Activated gamma-delta T cell treated with Interleukin-2 at 50 U/mL for 16 hours (primary cell): Measurements from ENCODE around the gene ZNF227.
A peak's percentile ranks its signal among the peaks of the same experiment; 100 is the strongest.
"Not testable (repeated sequence)": the region's sequence is repeated elsewhere in the genome, so short reads cannot be mapped to it uniquely, and the experiment has no call there.

Source experiments
- DNase-seq: peaks from one replicate; pipeline ENCODE4 v3.0.0-alpha.2; 2020

The ZNF227 gene

DNA sequence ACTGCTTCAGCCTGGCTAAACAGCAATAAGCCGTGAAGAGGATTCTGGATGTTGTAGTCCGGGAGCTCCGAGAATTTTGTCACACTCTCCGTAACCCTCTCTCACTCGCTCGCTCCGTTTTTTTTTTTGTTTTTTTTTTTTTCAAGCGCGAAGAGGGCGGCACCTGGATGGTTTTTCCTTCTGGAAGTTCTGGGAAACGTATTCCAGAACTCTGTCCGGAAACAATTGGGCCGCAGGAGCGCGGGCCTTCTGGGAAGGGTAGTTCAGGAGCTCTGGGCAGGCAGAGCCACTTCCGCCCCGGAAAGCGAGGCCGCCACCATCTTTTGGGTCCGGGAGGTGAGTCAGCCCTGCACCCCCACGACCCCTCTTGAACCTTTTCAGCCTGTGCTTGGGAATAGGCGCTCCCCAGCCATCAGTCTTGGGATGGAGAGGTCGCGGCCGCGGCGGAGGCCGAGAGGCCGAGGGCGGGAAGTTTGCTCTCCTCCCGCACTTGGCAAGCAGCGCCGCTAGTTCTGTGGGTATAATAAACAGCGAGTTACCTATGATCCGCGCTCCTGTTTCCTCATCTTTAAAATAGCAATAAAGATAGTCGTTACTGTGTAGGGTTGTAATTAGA lies at the start of gene ZNF227:
Gene ZNF227 (plus strand): TSS at position 283 of the 616 bp plus-strand sequence. CDS start 5,261 bp downstream, outside the sequence.
- peak; percentile 75 for DNase-seq

DNA sequence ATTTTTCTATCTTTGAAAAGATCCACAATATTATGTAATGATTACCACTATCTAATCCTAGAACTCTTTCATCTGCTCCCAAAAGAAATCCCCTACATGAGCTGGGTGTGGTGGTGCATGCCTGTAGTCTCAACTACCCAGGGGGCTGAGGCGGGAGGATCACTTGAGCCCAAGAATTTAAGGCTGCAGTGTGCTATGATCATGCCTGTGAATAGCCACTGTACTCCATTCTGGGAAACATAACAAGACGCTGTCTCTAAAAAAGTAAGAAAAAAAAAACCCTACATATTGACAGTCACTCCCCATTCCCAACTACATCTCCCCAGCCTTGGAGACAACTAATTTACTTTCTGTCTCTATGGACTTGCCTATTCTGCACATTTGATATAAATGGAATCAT lies 48.5 kb upstream of the ZNF227 start:
- DNase-seq = no peak

DNA sequence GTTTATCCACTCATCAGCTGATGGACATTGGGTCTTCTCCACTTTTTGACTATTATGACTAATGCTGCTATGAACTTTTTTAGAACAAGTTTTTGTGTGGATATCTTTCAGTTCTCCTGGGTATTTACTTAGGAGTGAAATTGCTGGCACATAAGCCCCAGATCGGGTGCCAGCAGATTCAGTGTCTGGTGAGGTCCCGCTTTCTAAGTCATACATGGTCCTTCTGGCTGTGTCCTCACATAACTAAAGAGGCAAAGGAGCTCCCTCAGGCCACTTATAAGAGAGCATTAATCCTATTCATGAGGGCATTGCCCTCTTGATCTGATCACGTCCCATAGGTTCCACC lies 48.0 kb upstream of the ZNF227 start:
- no peak for DNase-seq

DNA sequence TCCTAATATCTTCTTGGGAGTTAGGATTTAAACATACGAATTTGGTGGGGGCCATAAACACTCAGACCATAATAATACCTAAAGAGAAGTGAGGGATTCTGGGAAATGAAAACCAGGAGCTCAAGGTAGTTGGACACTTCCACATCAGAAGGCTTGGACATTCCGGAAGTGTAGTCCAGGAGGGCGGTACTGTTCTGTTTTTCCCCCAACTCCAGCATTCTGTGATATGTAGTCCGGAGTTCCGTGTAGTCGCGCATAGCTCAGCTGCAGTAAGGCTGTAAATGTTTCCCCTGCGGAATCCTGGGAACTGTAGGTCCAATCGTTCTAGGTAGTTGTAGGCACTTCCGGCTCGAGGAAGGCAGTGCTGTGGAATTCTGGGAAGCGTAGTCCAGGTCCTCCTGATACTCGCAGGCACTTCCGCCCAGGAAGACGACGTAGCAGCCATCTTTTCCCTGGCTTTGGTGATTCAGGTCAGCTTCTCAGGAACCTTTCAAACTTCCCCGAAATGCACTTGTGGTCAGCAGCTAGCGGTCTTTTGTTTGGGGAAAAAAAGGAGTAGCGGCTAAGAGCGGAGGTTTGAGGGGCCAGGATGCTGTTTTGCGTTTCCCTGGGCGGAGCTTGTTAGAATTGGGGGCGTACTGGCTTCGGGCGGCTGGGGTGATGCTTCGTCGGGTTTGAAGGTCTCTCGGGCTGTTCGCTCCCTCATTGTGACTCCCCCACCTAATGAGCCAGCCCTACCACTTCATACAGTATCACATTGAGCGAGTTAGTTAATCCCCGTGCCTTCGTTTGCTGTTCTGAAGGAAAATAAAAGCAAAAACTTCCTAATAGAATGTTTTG lies 47.4 kb upstream of the ZNF227 start, which contains the start of gene ZNF226:
Gene ZNF226 (plus strand): TSS at position 428 of the 840 bp plus-strand sequence. CDS start 4,981 bp downstream, outside the sequence.
- peak; percentile 75 for DNase-seq

DNA sequence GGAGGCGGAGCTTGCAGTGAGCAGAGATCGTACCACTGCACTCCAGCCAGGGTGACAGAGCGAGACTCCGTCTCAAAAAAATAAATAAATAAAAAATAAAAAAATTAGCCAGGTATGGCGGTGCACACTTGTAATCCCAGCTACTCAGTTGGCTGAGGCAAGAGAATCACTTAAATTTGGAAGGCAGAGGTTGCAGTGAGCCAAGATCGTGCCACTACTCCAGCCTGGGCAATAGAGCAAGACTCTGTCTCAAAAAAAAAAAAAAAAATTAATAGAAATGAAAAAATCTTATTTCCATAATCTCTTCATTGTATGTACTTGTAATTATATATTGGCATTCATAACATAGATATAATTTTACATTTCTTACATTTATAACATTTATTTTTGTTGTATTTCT lies 41.7 kb upstream of the ZNF227 start:
- DNase-seq = not testable (repeated sequence)

DNA sequence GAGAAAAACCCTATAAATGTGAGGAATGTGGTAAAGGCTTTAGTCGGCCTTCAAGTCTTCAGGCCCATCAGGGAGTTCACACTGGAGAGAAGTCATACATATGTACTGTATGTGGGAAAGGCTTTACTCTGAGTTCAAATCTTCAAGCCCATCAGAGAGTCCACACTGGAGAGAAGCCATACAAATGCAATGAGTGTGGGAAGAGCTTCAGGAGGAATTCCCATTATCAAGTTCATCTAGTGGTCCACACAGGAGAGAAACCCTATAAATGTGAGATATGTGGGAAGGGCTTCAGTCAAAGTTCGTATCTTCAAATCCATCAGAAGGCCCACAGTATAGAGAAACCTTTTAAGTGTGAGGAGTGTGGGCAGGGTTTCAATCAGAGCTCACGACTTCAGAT lies 35.7 kb upstream of the ZNF227 start:
- no peak for DNase-seq

DNA sequence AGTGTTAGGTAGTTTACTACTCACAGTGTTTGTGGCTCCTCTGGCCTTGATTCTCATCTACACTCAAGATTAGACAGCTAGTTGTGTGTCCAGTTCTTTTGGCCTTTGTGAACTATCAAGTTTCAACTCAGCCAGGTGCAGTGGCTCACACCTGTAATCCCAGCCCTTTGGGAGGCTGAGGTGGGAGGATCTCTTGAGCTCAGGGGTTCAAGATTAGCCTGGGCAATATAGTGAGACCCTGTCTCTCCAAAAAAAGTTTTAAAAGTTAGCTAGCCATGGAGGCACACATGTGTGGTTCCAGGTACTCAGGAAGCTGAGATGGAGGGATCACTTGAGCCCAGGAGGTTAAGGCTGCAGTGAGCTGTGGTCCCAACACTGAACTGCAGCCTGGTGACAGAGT lies 31.4 kb upstream of the ZNF227 start:
- no peak for DNase-seq

DNA sequence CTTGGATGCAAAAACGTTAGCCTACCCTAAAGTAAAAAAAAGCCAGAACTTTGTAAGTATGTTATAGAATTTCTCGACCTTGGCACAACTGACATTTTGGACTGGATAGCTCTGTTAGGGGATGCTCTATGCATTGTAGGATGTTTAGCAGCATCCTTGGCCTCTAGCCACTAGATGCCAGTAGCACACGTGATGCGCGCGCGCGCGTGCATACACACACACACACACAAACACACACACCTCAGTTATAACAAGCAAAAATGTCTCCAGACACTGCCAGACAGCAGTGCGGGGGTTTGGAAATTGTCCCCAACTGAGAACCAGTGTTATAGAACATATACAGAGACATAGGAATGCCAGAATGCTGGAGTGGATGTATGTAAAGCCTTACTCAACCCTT lies 30.2 kb upstream of the ZNF227 start:
- DNase-seq = no peak

DNA sequence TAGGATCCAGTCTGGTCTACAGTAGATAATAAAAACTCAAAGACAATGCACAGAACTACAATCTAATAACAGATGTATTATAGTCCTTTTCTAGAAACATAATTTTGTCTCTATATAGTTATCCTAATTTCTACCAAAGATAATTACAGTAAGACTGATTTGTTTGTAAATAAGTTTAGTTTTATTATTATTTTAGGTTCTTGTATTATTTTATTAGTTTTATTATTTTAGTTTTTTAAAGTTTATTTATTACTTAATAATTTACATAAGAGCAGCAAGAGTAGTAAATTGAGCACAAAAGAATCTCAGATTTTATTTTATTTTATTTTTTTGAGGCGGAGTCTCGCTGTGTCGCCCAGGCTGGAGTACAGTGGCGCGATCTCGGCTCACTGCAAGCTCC lies 22.3 kb upstream of the ZNF227 start:
- no peak for DNase-seq

DNA sequence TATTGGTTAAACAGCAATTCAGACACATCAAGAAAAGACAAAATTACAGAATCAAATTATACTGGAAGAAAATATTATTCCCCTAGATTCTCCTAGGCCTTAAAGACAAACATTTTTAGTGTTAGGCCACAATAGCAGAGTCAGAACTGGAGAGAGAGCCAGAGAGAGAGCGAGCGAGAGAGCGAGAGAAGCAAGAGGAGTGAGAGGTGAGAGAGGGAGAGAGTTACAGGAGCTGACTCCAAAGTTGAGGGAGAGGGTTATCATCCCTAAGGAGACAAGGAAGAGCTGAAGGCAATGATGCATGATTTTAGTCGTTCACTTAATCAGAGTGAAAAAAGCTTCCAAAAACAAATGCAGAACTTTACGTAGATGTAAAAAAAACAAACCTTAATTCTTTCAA lies 20.2 kb upstream of the ZNF227 start:
- DNase-seq = no peak

DNA sequence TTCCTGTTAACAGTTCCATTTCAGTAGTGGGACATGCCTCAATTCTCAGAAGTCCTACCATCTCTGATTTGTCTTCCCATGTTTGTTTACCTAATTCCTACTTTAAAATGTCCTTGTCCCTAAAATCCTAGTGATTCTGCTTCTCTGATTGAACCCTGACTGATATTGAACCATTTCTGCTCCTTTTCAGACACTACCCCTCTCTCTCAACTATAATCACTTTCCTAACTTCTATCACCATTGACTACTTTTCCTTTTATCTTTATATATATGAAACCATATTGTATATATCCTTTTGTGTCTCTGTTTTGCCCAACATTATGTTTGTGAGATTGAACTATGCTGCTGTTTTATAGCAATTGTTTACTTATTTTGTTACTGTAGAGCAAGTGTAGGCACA lies 15.6 kb upstream of the ZNF227 start:
- no peak for DNase-seq

DNA sequence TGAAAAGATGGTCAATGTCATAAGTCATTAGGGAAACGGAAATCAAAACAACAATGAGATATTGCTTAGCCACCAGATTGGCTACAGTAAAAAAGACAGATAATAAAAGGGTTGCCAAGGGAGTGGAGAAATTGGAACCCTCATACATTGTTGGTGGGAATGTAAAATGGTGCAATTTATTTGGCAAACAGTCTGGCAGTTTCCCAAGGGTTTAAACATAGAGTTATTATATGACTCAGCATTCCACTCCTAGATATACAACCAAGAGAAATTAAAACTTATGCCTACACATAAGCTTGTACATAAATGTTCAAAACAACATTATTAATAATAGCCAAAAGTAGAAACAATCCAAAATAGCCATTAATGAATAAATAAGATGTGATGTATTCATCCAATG lies 9.9 kb upstream of the ZNF227 start:
- DNase-seq = no peak

DNA sequence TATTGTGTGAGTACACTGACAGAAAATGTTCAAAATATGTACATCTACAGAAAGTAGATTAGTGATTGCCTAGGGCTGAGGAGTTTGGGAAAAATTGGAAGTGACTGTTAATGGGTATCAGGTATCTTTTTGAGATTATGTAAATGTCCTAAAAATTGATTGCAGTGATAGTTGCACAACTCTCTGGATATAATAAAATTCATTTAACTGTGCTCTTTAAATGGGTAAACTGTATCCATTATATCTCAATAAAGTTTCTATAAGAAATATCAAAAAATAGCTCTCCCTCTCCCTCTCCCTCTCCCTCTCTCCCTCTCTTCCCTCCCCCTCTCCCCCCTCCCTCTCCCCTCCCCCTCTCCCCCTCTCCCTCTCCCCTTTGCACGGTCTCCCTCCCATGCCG lies 9.4 kb upstream of the ZNF227 start:
- no peak for DNase-seq

DNA sequence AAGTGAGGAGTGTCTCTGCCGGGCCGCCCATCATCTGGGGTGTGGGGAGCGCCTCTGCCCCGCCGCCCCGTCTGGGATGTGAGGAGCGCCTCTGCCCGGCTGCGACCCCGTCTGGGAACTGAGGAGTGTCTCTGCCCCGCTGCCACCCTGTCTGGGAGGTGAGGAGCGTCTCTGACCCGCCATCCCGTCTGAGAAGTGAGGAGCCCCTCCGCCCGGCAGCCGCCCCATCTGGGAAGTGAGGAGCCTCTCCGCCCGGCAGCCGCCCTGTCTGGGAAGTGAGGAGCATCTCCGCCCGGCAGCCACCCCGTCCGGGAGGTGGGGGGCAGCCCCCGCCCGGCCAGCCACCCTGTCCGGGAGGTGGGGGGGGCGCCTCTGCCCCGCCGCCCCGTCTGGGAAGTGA lies 8.5 kb upstream of the ZNF227 start:
- DNase-seq = not testable (repeated sequence)

DNA sequence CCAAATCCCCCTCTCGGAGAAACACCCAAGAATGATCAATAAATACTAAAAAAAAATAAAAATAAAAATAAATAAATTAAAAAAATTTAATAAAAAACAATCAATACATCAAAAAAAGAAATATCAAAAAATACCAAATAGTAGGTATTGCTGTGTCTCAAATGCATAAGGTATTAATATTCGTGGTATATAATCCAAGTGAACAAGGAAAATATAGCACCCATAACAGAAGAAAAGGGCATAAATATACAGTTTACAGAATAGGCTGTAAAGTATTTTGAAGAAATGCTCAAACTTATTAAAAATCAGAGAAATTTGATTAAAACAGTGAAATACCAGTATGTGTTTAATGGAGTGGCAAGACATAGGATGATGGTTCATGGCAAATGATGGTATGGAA lies 7.6 kb upstream of the ZNF227 start:
- DNase-seq = no peak

DNA sequence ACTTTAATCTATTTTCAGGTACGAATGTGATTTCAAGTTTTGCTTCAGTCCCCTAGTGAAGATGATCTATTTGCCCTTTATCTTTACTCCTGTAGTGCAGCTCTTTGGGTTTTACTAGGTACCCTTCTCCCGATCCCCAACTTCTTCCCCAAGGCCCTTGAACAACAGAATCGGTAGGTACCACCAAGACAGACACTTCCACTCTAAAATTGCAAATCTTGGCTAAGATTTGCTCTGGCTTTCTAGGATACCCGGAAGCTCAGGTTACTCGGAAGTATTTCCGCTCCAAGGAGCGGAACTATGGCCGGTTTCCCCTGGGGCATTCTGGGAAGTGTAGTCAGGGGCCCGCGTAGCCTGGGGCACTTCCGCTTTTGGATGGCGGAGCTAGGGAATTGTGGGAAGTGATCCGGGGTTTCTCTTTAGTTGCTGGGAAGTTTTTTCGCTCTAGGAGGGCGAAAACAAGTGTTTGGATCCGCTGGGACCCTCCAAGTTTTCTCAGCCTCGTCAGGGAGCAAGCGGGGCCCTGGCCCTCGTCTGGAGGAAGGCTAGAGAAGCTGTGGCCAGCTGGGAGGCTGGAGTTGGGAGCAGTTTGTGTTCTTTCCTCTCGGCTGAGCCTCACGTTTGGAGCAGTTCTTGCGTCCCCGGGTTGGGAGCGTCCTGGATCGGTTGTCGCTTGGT lies 5.1 kb upstream of the ZNF227 start:
- DNase-seq = peak; percentile 75

DNA sequence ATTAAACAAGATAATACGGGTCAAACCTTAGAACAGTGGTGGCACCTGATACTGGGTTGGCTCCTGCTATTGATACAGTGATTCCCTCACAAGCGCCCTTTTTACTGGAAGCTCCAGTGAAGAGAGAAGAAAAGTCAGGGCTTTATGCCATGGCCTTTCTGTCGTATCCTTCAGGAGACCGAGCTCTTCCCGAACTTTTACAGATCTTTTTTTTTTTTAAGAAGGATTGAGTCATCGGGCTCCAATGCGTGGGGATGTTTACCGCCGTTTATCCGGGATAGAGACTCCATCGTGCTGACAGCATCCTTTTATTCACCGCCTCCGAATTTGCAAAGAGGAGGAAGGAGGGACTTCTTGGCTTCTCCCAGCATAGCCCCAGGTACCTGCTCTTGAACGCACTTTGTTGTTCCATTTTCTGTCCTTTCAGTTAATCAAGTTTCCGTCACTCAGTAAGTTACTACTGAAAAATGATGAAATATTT lies 574 bp downstream of the ZNF227 start:
- no peak for DNase-seq

DNA sequence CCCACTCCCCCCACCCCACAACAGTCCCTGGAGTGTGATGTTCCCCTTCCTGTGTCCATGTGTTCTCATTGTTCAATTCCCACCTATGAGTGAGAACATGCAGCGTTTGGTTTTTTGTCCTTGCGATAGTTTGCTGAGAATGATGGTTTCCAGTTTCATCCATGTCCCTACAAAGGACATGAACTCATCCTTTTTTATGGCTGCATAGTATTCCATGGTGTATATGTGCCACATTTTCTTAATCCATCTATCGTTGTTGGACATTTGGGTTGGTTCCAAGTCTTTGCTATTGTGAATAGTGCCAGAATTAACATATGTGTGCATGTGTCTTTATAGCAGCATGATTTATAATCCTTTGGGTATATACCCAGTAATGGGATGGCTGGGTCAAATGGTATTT lies 7.6 kb downstream of the ZNF227 start:
- not testable (repeated sequence) for DNase-seq

DNA sequence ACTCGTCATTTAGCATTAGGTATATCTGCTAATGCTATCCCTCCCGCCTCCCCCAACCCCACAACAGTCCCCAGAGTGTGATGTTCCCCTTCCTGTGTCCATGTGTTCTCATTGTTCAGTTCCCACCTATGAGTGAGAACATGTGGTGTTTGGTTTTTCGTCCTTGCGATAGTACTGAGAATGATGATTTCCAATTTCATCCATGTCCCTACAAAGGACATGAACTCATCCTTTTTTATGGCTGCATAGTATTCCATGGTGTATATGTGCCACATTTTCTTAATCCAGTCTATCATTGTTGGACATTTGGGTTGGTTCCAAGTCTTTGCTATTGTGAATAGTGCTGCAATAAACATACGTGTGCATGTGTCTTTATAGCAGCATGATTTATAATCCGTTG lies 8.4 kb downstream of the ZNF227 start:
- not testable (repeated sequence) for DNase-seq

DNA sequence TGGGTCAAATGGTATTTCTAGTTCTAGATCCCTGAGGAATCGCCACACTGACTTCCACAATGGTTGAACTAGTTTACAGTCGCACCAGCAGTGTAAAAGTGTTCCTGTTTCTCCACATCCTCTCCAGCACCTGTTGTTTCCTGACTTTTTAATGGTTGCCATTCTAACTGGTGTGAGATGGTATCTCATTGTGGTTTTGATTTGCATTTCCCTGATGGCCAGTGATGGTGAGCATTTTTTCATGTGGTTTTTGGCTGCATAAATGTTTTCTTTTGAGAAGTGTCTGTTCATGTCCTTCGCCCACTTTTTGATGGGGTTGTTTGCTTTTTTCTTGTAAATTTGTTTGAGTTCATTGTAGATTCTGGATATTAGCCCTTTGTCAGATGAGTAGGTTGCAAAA lies 9.0 kb downstream of the ZNF227 start:
- DNase-seq = not testable (repeated sequence)

DNA sequence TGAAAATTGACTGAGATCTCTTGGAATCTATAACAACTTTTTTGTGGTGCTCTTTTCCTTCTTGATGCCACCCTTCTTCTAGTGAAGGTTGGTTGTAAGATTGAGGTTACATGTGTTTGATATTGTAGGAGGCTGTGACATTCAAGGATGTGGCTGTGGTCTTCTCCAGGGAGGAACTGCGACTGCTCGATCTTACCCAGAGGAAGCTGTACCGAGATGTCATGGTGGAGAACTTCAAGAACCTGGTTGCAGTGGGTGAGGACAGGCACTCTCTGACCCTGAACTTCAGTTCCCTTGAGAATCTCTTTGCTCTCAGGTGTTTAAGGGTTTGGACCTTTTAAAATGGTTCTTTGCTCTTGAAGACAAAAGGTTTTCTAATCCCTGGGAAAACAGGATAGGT lies 16.0 kb downstream of the ZNF227 start:
- DNase-seq = no peak

DNA sequence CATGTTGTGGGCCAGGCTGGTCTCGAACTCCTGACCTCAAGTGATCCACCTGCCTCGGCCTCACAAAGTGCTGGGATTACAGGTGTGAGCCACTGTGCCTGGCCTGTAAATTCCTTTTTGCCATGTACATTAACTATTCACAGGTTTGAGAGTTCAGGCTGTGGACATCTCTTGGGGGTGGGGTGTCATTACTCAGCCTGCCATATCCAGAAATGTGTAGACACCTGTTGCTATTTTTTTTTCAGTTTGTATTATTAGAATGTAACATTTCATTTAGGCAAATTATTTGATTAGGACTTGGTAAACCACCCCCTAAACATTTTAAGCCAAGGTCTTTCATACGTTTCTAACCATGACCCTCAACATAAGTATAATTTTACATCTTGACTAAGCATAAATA lies 20.5 kb downstream of the ZNF227 start:
- no peak for DNase-seq

DNA sequence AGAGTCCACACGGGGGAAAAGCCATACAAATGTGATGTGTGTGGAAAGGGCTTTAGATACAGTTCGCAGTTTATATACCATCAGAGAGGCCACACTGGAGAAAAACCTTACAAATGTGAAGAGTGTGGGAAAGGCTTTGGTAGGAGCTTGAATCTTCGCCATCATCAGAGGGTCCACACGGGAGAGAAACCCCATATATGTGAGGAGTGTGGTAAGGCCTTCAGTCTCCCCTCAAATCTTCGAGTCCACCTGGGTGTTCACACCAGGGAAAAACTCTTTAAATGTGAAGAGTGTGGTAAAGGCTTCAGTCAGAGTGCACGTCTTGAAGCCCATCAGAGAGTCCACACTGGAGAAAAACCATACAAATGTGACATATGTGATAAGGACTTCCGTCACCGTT lies 24.1 kb downstream of the ZNF227 start:
- no peak for DNase-seq

DNA sequence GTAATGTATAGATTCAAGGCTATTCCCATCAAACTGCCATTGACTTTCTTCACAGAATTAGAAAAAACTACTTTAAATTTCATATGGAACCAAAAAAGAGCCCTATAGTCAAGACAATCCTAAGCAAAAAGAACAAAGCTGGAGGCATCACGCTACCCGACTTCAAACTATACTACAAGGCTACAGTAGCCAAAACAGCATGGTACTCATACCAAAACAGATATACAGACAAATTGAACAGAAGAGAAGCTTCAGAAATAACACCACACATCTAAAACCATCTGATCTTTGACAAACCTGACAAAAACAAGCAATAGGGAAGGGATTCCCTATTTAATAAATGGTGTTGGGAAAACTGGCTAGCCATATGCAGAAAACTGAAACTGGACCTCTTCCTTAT lies 40.0 kb downstream of the ZNF227 start:
- DNase-seq = not testable (repeated sequence)
